ENCODE data around the gene ST6GALNAC2.

The ST6GALNAC2 gene

DNA sequence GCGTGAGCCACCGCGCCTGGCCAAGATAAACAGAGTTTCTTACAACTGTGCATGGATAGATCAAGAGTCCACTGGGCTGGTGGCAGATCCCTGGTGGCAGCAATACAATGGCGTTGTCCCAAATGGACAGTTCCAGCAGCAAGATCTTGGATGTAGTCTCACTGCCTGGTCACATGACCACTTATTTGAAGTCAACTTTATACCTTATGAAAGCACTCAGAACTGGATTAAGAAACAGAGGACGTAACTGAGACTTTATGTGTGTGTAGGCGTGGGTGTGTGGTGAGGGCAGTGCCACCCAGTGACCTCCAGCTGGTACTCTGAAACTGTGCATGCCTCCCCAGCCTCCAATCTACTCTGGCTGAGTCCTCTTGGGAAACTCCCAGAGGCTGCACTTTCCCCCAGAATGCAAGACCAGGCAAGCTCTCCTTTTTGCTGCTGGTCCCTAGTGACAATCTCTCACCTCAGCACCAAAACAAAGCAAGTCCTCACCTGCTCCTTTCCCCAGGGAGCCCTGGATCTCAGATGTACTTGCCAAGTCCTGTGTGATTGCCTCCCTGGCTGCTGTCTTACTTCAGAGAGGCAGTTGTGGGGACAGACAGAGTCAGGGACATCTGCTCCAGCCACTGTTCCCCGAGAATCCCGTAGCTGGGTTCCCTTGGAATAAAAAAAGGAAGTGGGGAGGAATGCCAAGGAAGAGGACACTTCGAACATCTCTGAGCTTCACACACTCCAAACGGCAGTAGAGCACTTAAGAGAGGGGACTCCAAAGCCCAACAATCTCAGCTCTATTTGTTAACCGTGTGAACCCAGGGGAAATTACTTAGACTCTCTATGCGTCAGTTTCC is 11.7 kb upstream of the ST6GALNAC2 start:
- TF ChIP-seq, protein P1, sequence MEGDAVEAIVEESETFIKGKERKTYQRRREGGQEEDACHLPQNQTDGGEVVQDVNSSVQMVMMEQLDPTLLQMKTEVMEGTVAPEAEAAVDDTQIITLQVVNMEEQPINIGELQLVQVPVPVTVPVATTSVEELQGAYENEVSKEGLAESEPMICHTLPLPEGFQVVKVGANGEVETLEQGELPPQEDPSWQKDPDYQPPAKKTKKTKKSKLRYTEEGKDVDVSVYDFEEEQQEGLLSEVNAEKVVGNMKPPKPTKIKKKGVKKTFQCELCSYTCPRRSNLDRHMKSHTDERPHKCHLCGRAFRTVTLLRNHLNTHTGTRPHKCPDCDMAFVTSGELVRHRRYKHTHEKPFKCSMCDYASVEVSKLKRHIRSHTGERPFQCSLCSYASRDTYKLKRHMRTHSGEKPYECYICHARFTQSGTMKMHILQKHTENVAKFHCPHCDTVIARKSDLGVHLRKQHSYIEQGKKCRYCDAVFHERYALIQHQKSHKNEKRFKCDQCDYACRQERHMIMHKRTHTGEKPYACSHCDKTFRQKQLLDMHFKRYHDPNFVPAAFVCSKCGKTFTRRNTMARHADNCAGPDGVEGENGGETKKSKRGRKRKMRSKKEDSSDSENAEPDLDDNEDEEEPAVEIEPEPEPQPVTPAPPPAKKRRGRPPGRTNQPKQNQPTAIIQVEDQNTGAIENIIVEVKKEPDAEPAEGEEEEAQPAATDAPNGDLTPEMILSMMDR (conservative IDR thresholded peaks at IDR 0.05; ENCODE audit: low read length), result no peak
- no peak for TF ChIP-seq EZH2phosphoT487 (IDR thresholded peaks at IDR 0.05; ENCODE audit: borderline replicate concordance)
- H3K4me3 ChIP-seq (ENCODE audit: low read length, poor library complexity, severe bottlenecking), result no peak overlapping the region
- H3K79me2 ChIP-seq (ENCODE audit: insufficient read depth, low read length), result no peaks in the 10 kb centered on the region
- H3K9me3 ChIP-seq (ENCODE audit: insufficient read depth, low read depth, low read length), result no peaks in the 10 kb centered on the region
- H3K4me2 ChIP-seq (ENCODE audit: low read depth, low read length, poor library complexity, severe bottlenecking), result no peak overlapping the region
- H4K20me1 ChIP-seq (ENCODE audit: insufficient read depth, low read length, poor library complexity, severe bottlenecking), result no peaks in the 10 kb centered on the region
- H3K4me1 ChIP-seq (ENCODE audit: insufficient read depth, low read length, poor library complexity, severe bottlenecking), result no peaks in the 10 kb centered on the region
- no peaks in the 10 kb centered on the region for H3K9me2 ChIP-seq (replicated peaks; ENCODE audit: low read depth, low read length)
- no peaks in the 10 kb centered on the region for H3F3A ChIP-seq (ENCODE audit: low read depth)
- H3K27me3 ChIP-seq (ENCODE audit: insufficient read depth, low read length, poor library complexity, severe bottlenecking), result no peaks in the 10 kb centered on the region
- no peak overlapping the region for H3K9ac ChIP-seq (ENCODE audit: low read depth, low read length, poor library complexity, severe bottlenecking)
- no peaks in the 10 kb centered on the region for H3K36me3 ChIP-seq (ENCODE audit: insufficient read depth, low read length)
- H2AFZ ChIP-seq (ENCODE audit: low read length), result peak overlapping the region; percentile 59; the same call in 1 of the 2 replicates

DNA sequence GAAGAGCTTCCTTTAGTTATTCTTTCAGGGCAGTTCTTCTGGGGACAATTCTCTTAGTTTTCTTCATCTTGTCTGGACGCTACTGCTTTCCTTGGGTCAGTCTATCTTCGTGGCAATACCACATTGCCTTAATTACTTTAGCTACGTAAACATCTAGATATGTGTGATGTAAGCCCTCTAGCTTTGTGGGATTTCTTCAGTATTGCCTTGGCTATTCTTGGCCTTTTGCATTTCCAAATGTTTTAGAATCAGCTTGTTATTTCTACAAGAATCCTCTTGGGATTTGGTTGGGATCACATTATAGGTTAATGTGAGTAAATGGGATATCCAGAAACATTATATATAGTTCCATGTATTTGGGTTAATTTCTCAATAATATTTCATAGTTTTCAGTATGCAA is 9.0 kb upstream of the ST6GALNAC2 start:
- H3K4me2 ChIP-seq (ENCODE audit: low read depth, low read length, poor library complexity, severe bottlenecking), result no peak overlapping the region
- no peaks in the 10 kb centered on the region for H3K36me3 ChIP-seq (ENCODE audit: insufficient read depth, low read length)
- no peaks in the 10 kb centered on the region for H3F3A ChIP-seq (ENCODE audit: low read depth)
- H3K9ac ChIP-seq (ENCODE audit: low read depth, low read length, poor library complexity, severe bottlenecking), result no peak overlapping the region
- H3K4me3 ChIP-seq (ENCODE audit: low read length, poor library complexity, severe bottlenecking), result no peak overlapping the region
- H3K9me3 ChIP-seq (ENCODE audit: insufficient read depth, low read depth, low read length), result no peaks in the 10 kb centered on the region
- H3K79me2 ChIP-seq (ENCODE audit: insufficient read depth, low read length), result no peaks in the 10 kb centered on the region
- no peaks in the 10 kb centered on the region for H3K4me1 ChIP-seq (ENCODE audit: insufficient read depth, low read length, poor library complexity, severe bottlenecking)
- H3K27me3 ChIP-seq (ENCODE audit: insufficient read depth, low read length, poor library complexity, severe bottlenecking), result no peaks in the 10 kb centered on the region
- no peaks in the 10 kb centered on the region for H3K9me2 ChIP-seq (replicated peaks; ENCODE audit: low read depth, low read length)
- TF ChIP-seq EZH2phosphoT487 (IDR thresholded peaks at IDR 0.05; ENCODE audit: borderline replicate concordance), result no peak
- TF ChIP-seq, protein P1 (conservative IDR thresholded peaks at IDR 0.05; ENCODE audit: low read length), result no peak
- H2AFZ ChIP-seq (ENCODE audit: low read length), result no peak overlapping the region
- no peaks in the 10 kb centered on the region for H4K20me1 ChIP-seq (ENCODE audit: insufficient read depth, low read length, poor library complexity, severe bottlenecking)

DNA sequence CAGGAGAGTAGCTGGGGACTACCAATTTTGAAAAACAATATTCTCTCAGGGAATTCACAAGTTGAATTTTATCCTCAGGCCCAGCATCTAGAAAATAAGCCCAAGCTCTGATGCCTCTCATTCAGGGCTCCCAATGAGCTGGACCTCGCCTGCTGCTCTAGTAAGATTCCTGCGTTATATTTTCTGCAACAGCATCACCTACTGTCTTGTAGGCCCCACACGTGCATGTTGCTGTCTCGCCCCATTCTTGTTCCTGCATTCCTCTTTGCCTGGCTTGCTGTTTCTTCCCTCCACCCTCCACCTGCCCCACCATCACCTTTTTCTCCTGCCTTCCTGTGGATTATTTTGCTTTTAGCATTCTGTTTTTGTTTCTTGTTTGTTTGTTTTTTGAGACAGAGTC is 8.3 kb upstream of the ST6GALNAC2 start:
- Histone ChIP-seq H3K4me3 (ENCODE audit: low read length, poor library complexity, severe bottlenecking) (no peak overlapping the region), H2AFZ (ENCODE audit: low read length) (no peak overlapping the region), H4K20me1 (ENCODE audit: insufficient read depth, low read length, poor library complexity, severe bottlenecking) (no peaks in the 10 kb centered on the region), H3K9ac (ENCODE audit: low read depth, low read length, poor library complexity, severe bottlenecking) (no peak overlapping the region), H3K9me3 (ENCODE audit: insufficient read depth, low read depth, low read length) (no peaks in the 10 kb centered on the region), H3K4me1 (ENCODE audit: insufficient read depth, low read length, poor library complexity, severe bottlenecking) (no peaks in the 10 kb centered on the region), H3K4me2 (ENCODE audit: low read depth, low read length, poor library complexity, severe bottlenecking) (no peak overlapping the region), H3F3A (ENCODE audit: low read depth) (no peaks in the 10 kb centered on the region), H3K9me2 (replicated peaks; ENCODE audit: low read depth, low read length) (no peaks in the 10 kb centered on the region), H3K79me2 (ENCODE audit: insufficient read depth, low read length) (no peaks in the 10 kb centered on the region), H3K27me3 (ENCODE audit: insufficient read depth, low read length, poor library complexity, severe bottlenecking) (no peaks in the 10 kb centered on the region), H3K36me3 (ENCODE audit: insufficient read depth, low read length) (no peaks in the 10 kb centered on the region)
- TF ChIP-seq, protein P1 (conservative IDR thresholded peaks at IDR 0.05; ENCODE audit: low read length), result peak; percentile 20; the same call in 1 of the 2 replicates
- TF ChIP-seq EZH2phosphoT487 (IDR thresholded peaks at IDR 0.05; ENCODE audit: borderline replicate concordance), result no peak

Data from Loucy (cell line).